Stimulated activated CD4-positive, alpha-beta T cell treated with anti-CD3 and anti-CD28 coated beads, Interleukin-4, amount 100 ng/mL, for 1 hour (primary cell): ENCODE measurements around the gene TEX9.

Source experiments
- DNase-seq: peaks from one replicate; pipeline ENCODE4 v3.0.0-alpha.2; 2020

The TEX9 gene

DNA sequence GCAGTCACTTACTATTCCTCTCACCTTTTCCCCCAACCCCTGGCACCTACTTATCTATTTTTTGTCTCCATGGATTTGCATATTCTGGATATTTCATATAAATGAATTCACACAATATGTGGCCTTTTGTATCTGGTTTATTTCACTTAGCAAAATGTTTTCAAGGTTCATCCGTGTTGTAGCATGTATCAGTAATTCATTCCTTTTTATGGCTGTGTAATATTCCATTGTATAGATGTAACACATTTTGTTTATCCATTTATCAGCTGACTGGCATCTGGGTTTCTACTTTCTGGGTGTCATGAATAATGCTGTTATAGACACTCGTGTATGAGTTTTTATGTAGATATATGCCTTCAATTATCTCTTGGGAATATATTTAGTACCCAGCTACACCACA lies 93.9 kb downstream of the TEX9 start:
- DNase-seq: no peak

DNA sequence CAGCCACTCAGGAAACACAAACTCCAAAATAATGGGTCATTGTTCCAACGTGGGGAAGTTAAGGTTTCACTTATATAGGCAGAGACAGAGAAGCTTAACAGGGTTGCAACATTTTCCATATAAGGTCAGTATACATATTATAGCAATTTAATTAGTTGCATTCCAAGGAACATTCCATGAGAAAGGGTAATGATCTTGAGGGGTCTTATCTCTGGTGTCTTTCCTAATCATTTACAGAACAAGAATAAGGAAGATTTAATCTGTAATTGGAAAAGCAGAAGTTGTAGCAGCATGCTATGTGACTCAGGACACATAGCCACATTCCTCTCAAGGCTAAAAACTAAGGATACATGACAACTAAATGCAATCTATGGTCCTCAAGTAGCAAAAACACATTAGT lies 94.8 kb downstream of the TEX9 start:
- DNase-seq: no peak

DNA sequence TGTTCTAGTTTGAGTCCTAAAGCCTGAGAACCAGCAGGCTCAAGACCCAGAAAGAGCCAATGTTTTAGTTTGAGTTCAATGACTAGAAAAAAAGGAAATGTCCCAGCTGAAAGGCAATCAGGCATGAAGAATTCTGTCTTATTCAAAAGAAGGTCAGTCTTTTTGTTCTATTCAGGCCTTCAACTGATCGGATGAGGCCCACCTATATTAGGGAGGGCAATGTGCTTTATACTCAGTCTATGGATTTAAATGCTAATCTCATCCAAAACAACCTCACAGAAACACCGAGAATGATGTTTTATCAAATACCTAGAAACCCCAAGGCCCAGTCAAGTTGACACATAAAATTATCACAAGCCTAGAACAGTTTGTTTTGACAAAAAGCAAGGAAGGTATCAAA lies 95.7 kb downstream of the TEX9 start:
- DNase-seq: no peak

DNA sequence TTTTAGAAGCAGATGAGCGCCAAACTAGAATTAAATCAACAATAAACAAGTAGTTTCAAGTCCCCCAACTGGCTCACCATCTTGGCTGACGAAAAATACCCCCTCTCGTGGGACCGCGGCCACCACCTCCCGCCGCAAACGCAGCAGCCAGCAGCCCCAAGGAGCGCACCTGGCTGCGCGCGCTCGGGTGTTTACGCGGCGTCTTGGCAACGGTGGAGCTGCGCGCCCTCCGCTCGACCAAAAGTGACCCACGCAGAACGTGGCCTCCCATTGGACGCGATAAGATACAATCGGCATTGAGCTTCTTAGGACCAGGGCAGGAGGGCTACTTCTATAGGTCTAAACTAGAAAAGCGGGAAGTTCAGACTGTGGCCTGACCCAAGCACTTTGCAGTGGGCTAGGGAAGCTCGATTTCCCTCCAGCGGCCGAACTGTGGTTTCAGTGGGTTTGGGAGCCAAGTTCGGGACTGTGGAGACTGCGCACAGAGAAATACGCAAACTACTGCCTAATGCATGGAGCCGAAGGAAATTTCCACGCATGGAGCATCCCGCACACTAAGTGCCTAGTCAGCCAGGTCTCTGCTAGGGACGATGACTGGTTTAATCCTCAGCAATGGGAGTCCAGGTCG lies 99.8 kb downstream of the TEX9 start, which contains the start of gene MNS1:
MNS1 (minus strand) TSS at position 245 of the 628 bp plus-strand sequence; CDS start at position 80, 165 bp downstream.
- peak; percentile 49 for DNase-seq

DNA sequence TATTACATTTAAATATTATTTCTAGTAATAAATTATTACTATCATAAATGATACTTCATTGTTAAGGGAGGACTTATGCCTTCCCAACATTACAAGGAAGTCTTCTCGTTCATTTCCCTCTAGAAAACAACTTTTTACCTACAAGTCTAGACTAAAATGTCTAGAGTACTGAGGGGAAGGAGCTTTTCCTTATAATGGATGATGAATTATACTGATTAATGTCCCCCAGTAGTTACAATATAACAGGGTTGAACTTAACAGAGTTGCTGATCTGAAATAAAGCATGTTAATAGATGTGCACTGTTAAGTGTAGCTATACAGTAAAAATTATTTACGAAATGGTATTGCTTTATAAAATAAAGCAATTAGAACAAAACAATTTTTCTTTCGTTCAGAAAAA lies 102.4 kb downstream of the TEX9 start:
- no peak for DNase-seq

DNA sequence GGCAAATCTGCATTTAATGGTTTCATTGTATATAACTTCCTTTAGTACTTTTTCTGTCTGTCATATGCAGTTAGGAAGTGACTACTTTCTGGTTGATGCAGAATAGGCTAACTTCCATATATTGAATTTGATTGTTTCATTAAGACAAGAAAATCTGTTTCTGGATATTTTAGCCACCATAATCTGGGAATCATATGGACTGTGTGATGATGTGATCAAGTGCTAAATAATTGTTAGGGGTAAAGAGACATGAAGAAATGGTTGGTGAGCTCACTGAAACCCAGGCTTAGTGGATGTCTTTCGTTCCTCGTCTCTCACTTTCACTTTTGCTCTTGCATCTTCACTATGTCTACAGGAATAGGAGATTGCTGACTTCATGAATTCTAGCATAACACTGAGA lies 103.2 kb downstream of the TEX9 start:
- DNase-seq: no peak

DNA sequence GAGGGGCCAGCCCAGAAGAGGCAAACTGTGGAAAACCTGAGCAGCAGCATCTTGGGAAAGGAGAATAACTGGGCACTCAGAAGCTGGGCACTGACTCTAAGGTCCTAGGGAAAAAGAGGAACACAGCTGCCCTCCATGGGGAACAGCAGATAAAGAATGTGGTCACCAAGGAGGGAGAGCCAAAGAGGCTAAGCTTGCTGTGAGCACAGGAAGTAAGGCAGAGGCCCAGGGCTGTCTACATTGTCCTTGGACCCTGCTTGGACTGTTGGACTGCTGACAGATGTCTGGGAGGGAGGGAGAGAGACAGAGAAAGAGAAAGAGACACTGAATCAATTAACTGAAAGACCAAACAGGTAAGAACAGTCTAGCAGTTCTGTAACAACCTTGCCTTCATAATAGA lies 104.3 kb downstream of the TEX9 start:
- no peak for DNase-seq

DNA sequence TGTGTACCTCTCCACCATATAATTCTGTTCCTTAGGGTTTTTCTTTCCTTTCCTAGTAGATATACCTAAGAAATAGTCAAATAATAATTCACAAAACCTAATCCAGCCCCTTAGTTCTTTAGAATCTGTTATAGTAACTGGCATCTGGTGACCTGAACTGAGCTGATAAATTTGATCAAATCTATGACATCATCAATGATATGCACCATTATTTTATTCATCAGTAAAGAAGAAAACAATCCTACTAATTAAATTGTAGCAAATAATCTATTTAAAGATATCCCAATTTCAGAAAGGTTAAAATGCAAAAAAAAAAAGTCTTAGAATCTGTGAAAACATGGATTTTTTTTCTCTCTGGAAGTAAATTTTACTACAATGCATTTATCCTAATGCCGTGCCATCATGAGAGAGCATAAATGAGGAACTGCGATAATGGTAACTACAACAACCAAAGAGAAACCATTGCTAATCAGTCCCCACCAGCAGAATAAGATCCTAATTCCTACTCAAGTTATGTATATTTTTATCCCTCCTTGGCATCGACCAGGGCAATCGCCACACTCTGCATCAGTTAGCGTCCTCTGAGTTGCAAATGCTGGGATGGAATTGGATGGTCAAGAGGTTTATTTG lies 106.3 kb downstream of the TEX9 start:
- DNase-seq: no peak

DNA sequence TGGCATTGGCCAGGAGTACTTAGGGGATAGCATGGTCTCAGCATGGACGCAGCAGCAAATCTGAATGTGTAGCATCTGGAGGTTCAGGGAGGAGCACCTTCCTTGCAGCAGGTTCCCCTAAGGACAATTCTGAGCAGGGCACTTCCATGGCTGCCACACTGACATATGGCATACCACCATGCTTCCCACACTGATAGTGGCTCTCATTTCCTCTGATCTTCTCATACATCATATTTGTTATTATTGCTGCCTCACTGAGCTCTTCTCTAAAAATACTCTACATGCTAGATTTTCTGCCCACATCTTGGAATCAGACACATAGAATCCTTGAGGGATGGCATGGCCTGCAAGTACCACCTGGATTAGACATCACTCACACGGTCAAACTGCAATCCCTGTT lies 107.1 kb downstream of the TEX9 start:
- DNase-seq: no peak

DNA sequence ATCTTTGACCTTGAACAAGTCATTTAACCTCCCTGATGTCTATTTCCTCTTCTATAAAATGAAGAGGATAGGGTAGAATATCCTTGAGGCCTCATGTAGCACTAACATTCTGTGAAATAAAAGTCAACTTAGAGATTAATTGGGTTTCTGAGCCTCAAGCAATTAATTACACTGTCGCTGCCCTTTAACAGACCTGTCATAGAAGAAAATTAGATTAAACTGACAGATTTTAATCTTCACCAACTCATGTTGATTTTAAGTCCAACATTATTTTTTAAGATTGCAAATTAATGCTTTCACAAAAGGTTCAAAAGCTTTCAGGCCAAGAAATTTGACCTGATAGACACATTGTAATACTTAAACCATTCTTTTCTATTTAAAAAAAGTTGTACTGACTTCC lies 107.8 kb downstream of the TEX9 start:
- no peak for DNase-seq

DNA sequence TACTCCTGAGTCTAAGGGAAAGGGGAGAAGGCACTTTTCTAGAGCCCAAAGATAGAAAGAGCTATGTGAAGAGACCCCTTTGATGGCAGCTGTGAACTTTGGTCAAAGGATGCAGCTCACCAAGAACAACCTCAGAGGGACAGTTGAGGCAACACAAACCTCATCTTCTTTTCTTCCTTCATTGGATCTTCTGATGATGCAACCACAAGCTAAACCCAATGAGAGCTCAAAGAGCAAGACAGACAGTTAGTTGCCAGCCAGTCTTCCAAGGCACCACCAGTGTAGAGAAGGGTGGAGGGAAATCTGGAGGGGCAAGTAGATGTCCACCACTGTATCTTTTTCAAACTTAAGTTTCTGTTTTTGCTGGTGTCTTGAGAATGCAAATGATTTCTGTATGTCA lies 110.1 kb downstream of the TEX9 start:
- no peak for DNase-seq
